GM21786 (cell line): ENCODE data around the gene ANO2.

ENCODE experiments used
- ATAC-seq: cut with Tn5 transposase; IDR thresholded peaks from one replicate; pipeline ENCODE4 v1.9.1; 2021; ENCODE audit not compliant: unreplicated experiment

ANO2 gene

GRCh38 chr12:5945071-5946008 lies at the start of gene ANO2:
Gene ANO2 (minus strand): TSS chr12:5945259. CDS start chr12:5945217, 42 bp downstream.
- no peak for ATAC-seq

GRCh38 chr12:5989621-5990020 lies 44.6 kb upstream of the ANO2 start:
- ATAC-seq = no peak

DNA sequence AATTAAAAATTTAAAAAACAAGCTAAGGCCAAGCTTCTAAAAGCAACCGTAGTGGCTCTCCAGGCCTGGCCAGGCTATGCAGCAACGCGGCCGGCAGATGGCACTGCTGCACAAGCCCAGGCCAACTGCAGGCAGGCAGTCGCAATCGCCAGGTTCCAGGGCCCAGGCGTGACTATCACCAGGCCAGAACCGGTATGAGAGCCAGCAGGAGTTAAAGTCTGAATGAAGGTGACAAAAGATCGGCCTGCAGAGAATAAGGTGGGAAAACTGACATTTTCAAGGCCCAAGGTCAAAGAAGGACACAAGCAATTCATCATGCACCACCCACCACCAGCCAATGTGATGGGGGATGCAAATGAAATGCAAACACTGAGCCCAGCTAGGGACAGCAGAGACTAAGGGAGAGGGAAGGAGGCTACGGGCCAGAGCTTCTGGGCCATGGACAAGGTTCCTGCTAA lies 43.6 kb upstream of the ANO2 start:
- ATAC-seq = no peak

GRCh38 chr12:5988088-5988487 lies 43.0 kb upstream of the ANO2 start:
- ATAC-seq = no peak

DNA sequence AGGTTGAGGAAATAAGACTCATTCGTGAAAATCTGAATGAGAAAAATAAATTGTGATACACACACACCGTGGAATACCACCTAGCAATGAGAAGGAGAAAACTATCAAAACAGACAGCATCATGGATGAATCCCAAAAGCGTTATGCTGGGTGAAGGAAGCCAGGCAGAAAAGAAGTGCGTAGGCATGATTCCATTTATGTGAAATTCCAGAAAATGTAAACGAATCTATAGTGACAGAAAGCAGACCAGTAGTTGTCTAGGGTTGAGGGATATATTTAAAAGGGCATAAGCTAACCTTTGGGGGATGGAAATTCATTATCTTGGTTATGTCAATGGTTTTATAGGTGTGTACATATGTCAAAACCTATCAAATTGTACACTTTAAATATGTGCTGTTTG lies 42.5 kb upstream of the ANO2 start:
- no peak for ATAC-seq

DNA sequence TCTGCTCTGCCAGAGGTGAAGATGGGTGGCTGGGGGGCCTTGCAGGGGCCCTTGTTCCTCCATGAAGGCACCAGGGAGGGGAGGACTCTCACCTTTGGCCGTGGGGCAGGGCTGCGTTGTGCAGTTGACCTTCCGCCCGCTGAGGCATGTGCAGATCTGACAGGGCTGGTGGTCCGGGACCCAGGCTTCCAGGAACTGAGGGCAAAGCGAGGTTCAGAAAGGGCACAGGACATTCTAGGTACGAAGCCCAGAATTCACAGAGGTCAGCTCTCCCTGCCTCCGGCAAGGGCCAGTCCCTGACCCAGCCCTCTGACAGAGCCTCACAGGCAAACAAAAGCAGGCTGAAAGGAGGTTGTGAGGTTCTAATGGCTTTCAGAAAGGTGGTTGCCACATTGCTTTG lies 40.4 kb upstream of the ANO2 start:
- no peak for ATAC-seq

GRCh38 chr12:5984873-5985272 lies 39.8 kb upstream of the ANO2 start:
- no peak for ATAC-seq

- ATAC-seq = no peak
Observed at GRCh38 chr12:5982106-5982505, 37.0 kb upstream of the ANO2 start.

GRCh38 chr12:5977556-5977955 lies 32.5 kb upstream of the ANO2 start:
- no peak for ATAC-seq

DNA sequence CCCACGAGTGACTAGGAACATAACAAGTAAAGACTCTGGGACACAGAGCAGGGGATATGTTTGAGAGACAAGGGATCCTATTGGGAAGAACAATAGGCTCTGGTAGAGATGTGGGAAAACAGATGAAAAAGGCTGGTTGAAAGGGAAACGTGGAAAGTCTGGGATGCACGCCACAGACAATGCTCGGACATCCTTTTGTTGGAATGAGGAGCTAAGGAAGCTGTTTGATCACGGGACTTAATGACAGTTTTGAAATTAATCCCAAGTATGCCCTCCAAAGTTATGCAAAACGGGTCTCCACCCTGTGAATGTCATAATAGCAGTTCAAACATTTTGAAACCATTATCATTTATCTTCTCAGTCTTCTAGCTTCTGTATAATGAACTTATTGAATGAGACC lies 31.7 kb upstream of the ANO2 start:
- ATAC-seq = no peak

DNA sequence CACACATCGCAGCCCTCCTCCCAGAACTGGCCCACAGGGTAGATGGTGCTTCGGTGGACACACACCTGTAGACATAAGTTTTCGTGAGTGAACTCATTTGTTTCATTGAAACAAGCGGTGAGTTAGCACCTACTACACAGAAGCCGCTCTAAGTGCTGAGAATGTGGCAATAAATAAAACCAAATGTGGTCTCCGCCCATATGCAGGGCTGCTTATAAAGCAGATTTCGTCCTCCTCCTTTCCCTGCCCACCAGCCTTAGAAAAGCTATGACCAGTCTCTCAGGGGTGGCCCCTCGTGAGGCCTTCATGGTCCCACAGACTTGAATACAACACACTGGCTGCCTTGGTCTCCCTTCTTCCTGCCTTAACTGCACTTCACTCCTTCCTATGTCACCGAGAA lies 31.1 kb upstream of the ANO2 start:
- ATAC-seq = no peak

GRCh38 chr12:5973461-5974115 lies 28.5 kb upstream of the ANO2 start:
- no peak for ATAC-seq

DNA sequence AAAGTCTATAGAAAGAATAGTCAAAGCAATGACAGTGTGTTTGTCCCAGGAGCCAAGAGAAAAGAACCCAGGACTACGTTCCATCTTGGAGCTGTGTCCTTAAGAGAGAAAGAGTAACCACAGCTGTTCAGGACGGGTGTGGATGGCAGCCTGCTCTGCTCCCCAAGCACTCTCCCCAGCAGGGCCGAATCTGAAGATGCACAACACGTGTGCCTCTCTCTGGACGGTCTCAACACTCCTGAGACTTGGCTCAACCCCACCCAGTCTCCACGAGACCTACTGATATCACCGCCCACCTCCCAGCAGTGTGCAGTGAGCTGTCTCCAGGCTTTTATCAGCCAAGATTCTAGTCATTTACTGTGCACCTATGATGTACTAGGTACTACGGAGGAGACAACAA lies 27.3 kb upstream of the ANO2 start:
- no peak for ATAC-seq

DNA sequence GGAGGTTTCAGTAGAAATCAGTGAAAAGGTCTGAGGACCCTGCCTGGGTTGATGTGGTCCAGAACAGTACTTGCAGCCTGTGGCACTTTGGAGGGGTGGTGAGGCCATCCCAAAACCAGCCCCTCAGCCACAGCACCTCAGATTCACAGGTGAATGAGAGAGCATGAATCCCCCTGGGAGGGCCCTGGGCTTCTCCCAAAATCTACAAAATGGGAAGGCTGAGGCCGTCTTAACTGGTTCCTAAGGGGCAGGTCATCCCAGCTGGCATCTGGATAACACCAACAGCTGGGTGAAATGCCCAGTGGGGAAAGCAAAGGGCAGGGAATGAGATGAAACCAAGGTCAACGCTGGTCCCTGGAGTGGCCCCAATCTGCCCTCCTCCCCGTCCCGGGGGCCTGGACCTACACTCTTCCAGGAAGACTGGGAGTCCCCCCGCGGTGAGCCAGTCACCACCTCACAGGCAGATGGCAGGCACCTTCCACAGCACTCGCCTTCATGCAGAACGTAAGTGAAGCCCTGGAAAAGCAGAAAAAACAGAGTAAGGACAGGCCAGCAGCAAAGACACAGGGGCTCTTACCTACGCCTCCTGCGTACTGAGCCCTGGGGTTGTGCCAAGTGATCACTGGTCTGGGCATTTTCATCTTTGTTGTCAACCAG lies 26.3 kb upstream of the ANO2 start:
- no peak for ATAC-seq

GRCh38 chr12:5969974-5970690 lies 25.1 kb upstream of the ANO2 start:
- ATAC-seq = no peak

- no peak for ATAC-seq
Observed at GRCh38 chr12:5969156-5969973, 24.3 kb upstream of the ANO2 start.

- ATAC-seq = no peak
Observed at GRCh38 chr12:5967645-5968415, 22.8 kb upstream of the ANO2 start.

GRCh38 chr12:5966486-5967095 lies 21.5 kb upstream of the ANO2 start:
- ATAC-seq = no peak

GRCh38 chr12:5965950-5966383 lies 20.9 kb upstream of the ANO2 start:
- no peak for ATAC-seq
